Measurements from ENCODE around the gene FAM149A. TPM values are rescaled to one million over a fixed set of nuclear protein-coding genes. Genes with fewer than 3 reads are reported as not detected.

Gene FAM149A
- total and polyA plus RNA-seq, 2 experiments from 2014 or later, result 10.8 to 13.3 TPM

DNA sequence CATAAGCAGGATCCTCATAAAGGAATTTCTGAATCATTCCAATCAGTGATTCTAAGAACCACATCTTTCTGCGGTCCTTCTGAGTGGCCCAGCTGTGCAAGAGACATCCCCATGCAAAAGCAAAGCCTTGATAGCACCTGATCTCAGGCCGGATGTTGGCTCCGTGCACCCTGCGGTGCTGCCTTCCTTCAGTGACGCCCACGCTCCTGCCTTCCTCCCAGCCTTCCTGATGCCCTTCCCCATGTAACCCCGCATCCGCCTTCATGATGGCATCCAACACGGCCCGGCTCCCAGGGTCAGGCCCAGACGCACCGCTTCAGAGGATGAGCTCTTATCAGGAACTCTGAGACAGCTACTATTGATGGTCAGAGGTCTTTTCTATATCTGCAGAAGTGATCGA is 66.5 kb downstream of the FAM149A start (continued):
- TF ChIP-seq CREB1 (CRISPR knock-in tag; IDR thresholded peaks at IDR 0.05; ENCODE audit: low read depth) (no peak), NANOG (IDR thresholded peaks at IDR 0.05; ENCODE audit: borderline replicate concordance) (no peak), POLR2AphosphoS5 (IDR thresholded peaks at IDR 0.05; ENCODE audit: low read depth) (no peak)

DNA sequence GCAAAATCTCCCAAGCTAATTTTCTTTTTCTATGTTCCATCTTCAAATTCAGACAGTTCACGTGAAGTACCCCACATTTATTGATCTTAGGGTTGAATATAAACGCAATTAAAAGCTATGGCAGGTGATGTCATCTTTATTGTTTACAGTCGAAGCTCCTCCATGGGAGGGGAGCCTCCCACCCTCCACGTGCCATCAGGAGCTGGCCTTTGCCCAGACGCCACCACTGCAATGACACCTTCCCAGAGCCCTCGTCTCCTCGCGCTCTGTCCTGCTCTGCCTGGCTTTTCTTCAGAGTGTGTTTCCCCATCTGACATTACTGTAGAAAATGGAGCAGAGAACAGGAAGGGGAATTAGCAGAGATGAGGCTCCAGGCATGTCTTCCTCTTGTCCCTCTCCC is 68.0 kb downstream of the FAM149A start:
- Histone ChIP-seq H3K9me2 (ENCODE audit: insufficient read depth) (no peaks in the 10 kb centered on the region), H3F3A (replicated peaks; ENCODE audit: low read depth) (no peaks in the 10 kb centered on the region), H4K20me1 (replicated peaks; ENCODE audit: insufficient read depth) (no peaks in the 10 kb centered on the region), H3K79me2 (replicated peaks; ENCODE audit: insufficient read depth) (no peaks in the 10 kb centered on the region), H3K36me3 (ENCODE audit: insufficient read depth) (no peaks in the 10 kb centered on the region), H3K27me3 (ENCODE audit: insufficient read depth) (no peaks in the 10 kb centered on the region), H3K4me3 (no peak overlapping the region), H3K4me1 (ENCODE audit: insufficient read depth) (no peaks in the 10 kb centered on the region), H3K27ac (ENCODE audit: low read depth) (no peak overlapping the region), H2AFZ (no peak overlapping the region), H3K4me2 (no peak overlapping the region)
- Mint-ChIP-seq H3K27ac (no peak overlapping the region), H3K36me3 (ENCODE audit: low read depth) (peaks cover 20% of the 10 kb centered on the region; the same call in 1 of the 3 replicates), H3K4me3 (no peak overlapping the region), H3K27me3 (ENCODE audit: insufficient read depth, low read depth, poor library complexity) (peaks cover 5% of the 10 kb centered on the region), H3K4me1 (peaks cover 8% of the 10 kb centered on the region; the same call in 2 of the 3 replicates), H3K9me3 (no peaks in the 10 kb centered on the region)
- DNase-seq (ENCODE audit: low spot score) (no peak), ATAC-seq (no peak)
- no peak for TF ChIP-seq NANOG (IDR thresholded peaks at IDR 0.05; ENCODE audit: borderline replicate concordance)
- TF ChIP-seq POLR2AphosphoS5 (IDR thresholded peaks at IDR 0.05; ENCODE audit: low read depth), result no peak
- TF ChIP-seq, protein P1, sequence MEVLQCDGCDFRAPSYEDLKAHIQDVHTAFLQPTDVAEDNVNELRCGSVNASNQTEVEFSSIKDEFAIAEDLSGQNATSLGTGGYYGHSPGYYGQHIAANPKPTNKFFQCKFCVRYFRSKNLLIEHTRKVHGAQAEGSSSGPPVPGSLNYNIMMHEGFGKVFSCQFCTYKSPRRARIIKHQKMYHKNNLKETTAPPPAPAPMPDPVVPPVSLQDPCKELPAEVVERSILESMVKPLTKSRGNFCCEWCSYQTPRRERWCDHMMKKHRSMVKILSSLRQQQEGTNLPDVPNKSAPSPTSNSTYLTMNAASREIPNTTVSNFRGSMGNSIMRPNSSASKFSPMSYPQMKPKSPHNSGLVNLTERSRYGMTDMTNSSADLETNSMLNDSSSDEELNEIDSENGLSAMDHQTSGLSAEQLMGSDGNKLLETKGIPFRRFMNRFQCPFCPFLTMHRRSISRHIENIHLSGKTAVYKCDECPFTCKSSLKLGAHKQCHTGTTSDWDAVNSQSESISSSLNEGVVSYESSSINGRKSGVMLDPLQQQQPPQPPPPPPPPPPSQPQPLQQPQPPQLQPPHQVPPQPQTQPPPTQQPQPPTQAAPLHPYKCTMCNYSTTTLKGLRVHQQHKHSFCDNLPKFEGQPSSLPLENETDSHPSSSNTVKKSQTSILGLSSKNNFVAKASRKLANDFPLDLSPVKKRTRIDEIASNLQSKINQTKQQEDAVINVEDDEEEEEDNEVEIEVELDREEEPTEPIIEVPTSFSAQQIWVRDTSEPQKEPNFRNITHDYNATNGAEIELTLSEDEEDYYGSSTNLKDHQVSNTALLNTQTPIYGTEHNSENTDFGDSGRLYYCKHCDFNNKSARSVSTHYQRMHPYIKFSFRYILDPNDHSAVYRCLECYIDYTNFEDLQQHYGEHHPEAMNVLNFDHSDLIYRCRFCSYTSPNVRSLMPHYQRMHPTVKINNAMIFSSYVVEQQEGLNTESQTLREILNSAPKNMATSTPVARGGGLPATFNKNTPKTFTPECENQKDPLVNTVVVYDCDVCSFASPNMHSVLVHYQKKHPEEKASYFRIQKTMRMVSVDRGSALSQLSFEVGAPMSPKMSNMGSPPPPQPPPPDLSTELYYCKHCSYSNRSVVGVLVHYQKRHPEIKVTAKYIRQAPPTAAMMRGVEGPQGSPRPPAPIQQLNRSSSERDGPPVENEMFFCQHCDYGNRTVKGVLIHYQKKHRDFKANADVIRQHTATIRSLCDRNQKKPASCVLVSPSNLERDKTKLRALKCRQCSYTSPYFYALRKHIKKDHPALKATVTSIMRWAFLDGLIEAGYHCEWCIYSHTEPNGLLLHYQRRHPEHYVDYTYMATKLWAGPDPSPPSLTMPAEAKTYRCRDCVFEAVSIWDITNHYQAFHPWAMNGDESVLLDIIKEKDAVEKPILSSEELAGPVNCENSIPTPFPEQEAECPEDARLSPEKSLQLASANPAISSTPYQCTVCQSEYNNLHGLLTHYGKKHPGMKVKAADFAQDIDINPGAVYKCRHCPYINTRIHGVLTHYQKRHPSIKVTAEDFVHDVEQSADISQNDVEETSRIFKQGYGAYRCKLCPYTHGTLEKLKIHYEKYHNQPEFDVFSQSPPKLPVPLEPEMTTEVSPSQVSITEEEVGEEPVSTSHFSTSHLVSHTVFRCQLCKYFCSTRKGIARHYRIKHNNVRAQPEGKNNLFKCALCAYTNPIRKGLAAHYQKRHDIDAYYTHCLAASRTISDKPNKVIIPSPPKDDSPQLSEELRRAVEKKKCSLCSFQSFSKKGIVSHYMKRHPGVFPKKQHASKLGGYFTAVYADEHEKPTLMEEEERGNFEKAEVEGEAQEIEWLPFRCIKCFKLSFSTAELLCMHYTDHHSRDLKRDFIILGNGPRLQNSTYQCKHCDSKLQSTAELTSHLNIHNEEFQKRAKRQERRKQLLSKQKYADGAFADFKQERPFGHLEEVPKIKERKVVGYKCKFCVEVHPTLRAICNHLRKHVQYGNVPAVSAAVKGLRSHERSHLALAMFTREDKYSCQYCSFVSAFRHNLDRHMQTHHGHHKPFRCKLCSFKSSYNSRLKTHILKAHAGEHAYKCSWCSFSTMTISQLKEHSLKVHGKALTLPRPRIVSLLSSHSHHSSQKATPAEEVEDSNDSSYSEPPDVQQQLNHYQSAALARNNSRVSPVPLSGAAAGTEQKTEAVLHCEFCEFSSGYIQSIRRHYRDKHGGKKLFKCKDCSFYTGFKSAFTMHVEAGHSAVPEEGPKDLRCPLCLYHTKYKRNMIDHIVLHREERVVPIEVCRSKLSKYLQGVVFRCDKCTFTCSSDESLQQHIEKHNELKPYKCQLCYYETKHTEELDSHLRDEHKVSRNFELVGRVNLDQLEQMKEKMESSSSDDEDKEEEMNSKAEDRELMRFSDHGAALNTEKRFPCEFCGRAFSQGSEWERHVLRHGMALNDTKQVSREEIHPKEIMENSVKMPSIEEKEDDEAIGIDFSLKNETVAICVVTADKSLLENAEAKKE (CRISPR knock-in tag; IDR thresholded peaks at IDR 0.05), result no peak
- TF ChIP-seq EZH2phosphoT487 (IDR thresholded peaks at IDR 0.05; ENCODE audit: unreplicated experiment), result no peak
- no peak for TF ChIP-seq CREB1 (CRISPR knock-in tag; IDR thresholded peaks at IDR 0.05; ENCODE audit: low read depth)
- TF ChIP-seq REST (IDR thresholded peaks at IDR 0.05; ENCODE audit: unreplicated experiment), result no peak
- TF ChIP-seq STAT1 (IDR thresholded peaks at IDR 0.05; ENCODE audit: unreplicated experiment), result no peak
- TF ChIP-seq, protein P2, sequence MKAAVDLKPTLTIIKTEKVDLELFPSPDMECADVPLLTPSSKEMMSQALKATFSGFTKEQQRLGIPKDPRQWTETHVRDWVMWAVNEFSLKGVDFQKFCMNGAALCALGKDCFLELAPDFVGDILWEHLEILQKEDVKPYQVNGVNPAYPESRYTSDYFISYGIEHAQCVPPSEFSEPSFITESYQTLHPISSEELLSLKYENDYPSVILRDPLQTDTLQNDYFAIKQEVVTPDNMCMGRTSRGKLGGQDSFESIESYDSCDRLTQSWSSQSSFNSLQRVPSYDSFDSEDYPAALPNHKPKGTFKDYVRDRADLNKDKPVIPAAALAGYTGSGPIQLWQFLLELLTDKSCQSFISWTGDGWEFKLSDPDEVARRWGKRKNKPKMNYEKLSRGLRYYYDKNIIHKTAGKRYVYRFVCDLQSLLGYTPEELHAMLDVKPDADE (IDR thresholded peaks at IDR 0.05), result no peak
- no peak for TF ChIP-seq ZNF331 (CRISPR knock-in tag; IDR thresholded peaks at IDR 0.05; ENCODE audit: low read depth)
- TF ChIP-seq JUNB (IDR thresholded peaks at IDR 0.05; ENCODE audit: unreplicated experiment), result no peak
- no peak for TF ChIP-seq CTCF (conservative IDR thresholded peaks at IDR 0.05; ENCODE audit: low read depth in 2 of 2)
